ENCODE data around the gene CHMP4B.

- TF ChIP-seq POLR2A (IDR thresholded peaks at IDR 0.05) (no peak), CTCF (IDR thresholded peaks at IDR 0.05) (no peak), POLR2AphosphoS5 (IDR thresholded peaks at IDR 0.05) (no peak), EP300 (IDR thresholded peaks at IDR 0.05) (no peak)
Measured at GRCh38 chr20:33820362-33820761, 9.2 kb downstream of the CHMP4B start.

All from upper lobe of left lung (tissue), 4 donors.